Astrocyte of the cerebellum (primary cell): ENCODE measurements around the gene ALKBH3.

Experiments
- DNase-seq: peaks from one replicate; pipeline ENCODE4 v3.0.0-alpha.2; 2011; ENCODE audit warnings: low read depth
- H3K4me3 ChIP-seq: 2 replicates; pipeline ENCODE4 v1.5.1; 2011; ENCODE audit warnings: mild to moderate bottlenecking, low read depth, low read length, moderate library complexity
- CTCF ChIP-seq: IDR thresholded peaks from 2 replicates; pipeline ENCODE4 v1.5.1; 2012; ENCODE audit warnings: low read length, low read depth, moderate library complexity, mild to moderate bottlenecking; ENCODE audit errors: missing control alignments
- in situ Hi-C: cut with HindIII; loops from 2 replicates; pipeline ENCODE4 v1.10.0; 2017; ENCODE audit warnings: low sequenced_read_pairs

The ALKBH3 gene

GRCh38 chr11:43923406-43924111 is 42.9 kb downstream of the ALKBH3 start:
- no peak overlapping the region for H3K4me3 ChIP-seq
- in situ Hi-C loops, result no loop called here
- TF ChIP-seq CTCF, result no peak
- DNase-seq, result no peak

- in situ Hi-C loops, result no loop called here
- TF ChIP-seq CTCF, result peak; percentile 18
- H3K4me3 ChIP-seq, result no peak overlapping the region
- no peak for DNase-seq
These were observed 43.7 kb downstream of the ALKBH3 start for GRCh38 chr11:43924112-43924855.

- no peak overlapping the region for H3K4me3 ChIP-seq
- no peak for TF ChIP-seq CTCF
- in situ Hi-C loops, result no loop called here
- DNase-seq, result no peak
These were observed 44.7 kb downstream of the ALKBH3 start for GRCh38 chr11:43925063-43925931.

- H3K4me3 ChIP-seq, result no peak overlapping the region
- DNase-seq, result no peak
- no peak for TF ChIP-seq CTCF
- in situ Hi-C loops, result no loop called here
These were observed 45.4 kb downstream of the ALKBH3 start for GRCh38 chr11:43925932-43926505.

GRCh38 chr11:43927070-43927469 is 46.4 kb downstream of the ALKBH3 start:
- in situ Hi-C loops, result no loop called here
- no peak for DNase-seq
- H3K4me3 ChIP-seq, result no peak overlapping the region
- TF ChIP-seq CTCF, result no peak
